ENCODE measurements around the gene ZNF516. TPM values are rescaled to one million over a fixed set of nuclear protein-coding genes. Genes with fewer than 3 reads are reported as not detected.

ZNF516 gene
- total and polyA plus RNA-seq, 10 of the 15 experiments (the other 5 are each of a cell fraction or from before 2014, with no cell fraction given): 2.0 to 32.0 (median 8.3) TPM

- H3K4me1 ChIP-seq (ENCODE audit: control insufficient read depth, insufficient read depth, low read length): peaks cover 7% of the 10 kb centered on the region
- H4K20me1 ChIP-seq (ENCODE audit: control insufficient read depth, insufficient read depth): no peaks in the 10 kb centered on the region
- ChIA-PET CTCF (no interaction called here), POLR2A (interaction anchor here (0.6 kb wide), 1 partner anchor 15 kb away, joined by 3 read pairs; no protein-coding TSS in a partner anchor), SMC1A (ENCODE audit: uncharacterized antibody, unreplicated experiment) (interaction anchor here (3.1 kb wide), 1 partner anchor 14 kb away, joined by 11 read pairs; no protein-coding TSS in a partner anchor), RAD21 (ENCODE audit: unreplicated experiment) (no interaction called here)
- H3K79me2 ChIP-seq (ENCODE audit: control insufficient read depth, insufficient read depth, low read length): peaks cover 64% of the 10 kb centered on the region
- no peak for ATAC-seq
- in situ Hi-C loops (cut with MboI): no loop called here
- H3K4me3 ChIP-seq: no peak overlapping the region
- H2AFZ ChIP-seq (ENCODE audit: control insufficient read depth, low read depth, low read length): no peak overlapping the region
- no peak for DNase-seq (ENCODE audit: low read depth, low spot score)
- no TSS peak for BruUV-seq (replicated peaks)
- no peaks in the 10 kb centered on the region for H3K27me3 ChIP-seq (replicated peaks in 1 of 2; ENCODE audit: control insufficient read depth in 2 of 2, insufficient read depth in 2 of 2, low read length in 1 of 2)
- intact Hi-C loops (cut with micrococcal nuclease; ENCODE audit: unreplicated experiment): no loop called here
- WGBS (ENCODE audit: insufficient coverage, insufficient replicate concordance, low lambda C conversion rate, missing lambda C conversion rate): 92% methylated on average over 17 of the region's 17 CpGs
- peaks cover 0 to 13% of the 10 kb centered on the region in 2 experiments; a peak in 3 of 4 replicates for H3K36me3 ChIP-seq (ENCODE audit: control insufficient read depth in 2 of 2, insufficient read depth in 2 of 2, low read length in 1 of 2)
- no peak overlapping the region for H3K9ac ChIP-seq (ENCODE audit: control insufficient read depth, insufficient read depth, low read length)
- H3K4me2 ChIP-seq (ENCODE audit: control insufficient read depth, insufficient read depth): no peak overlapping the region
- FAIRE-seq: no peak
- TF ChIP-seq MYC (IDR thresholded peaks at IDR 0.05; ENCODE audit: insufficient read depth, insufficient read length, insufficient replicate concordance, low read length, severe bottlenecking) (no peak), CUX1 (IDR thresholded peaks at IDR 0.05; ENCODE audit: insufficient replicate concordance, low read depth, low read length) (no peak), SIN3A (IDR thresholded peaks at IDR 0.05; ENCODE audit: low read depth, low read length) (no peak), GABPA (IDR thresholded peaks at IDR 0.05; ENCODE audit: low read depth) (no peak)
- no peaks in the 10 kb centered on the region for H3K9me3 ChIP-seq (replicated peaks; ENCODE audit: control insufficient read depth, insufficient read depth, low read length)
- H3K27ac ChIP-seq (ENCODE audit: control insufficient read depth, insufficient read depth): no peak overlapping the region
Measured at GRCh38 chr18:76459312-76459686, 35.7 kb downstream of the ZNF516 start.

Data from GM12878 (cell line).